Smooth muscle cell of the brain vasculature (primary cell): Measurements from ENCODE around the gene PRXL2B.
"Not testable (repeated sequence)": the region's sequence is repeated elsewhere in the genome, so short reads cannot be mapped to it uniquely, and the experiment has no call there.

Experiments
- DNase-seq: peaks from one replicate; pipeline ENCODE4 v3.0.0-alpha.2; 2012; ENCODE audit warnings: low read depth, low spot score

Gene PRXL2B, protein sequence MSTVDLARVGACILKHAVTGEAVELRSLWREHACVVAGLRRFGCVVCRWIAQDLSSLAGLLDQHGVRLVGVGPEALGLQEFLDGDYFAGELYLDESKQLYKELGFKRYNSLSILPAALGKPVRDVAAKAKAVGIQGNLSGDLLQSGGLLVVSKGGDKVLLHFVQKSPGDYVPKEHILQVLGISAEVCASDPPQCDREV

DNA sequence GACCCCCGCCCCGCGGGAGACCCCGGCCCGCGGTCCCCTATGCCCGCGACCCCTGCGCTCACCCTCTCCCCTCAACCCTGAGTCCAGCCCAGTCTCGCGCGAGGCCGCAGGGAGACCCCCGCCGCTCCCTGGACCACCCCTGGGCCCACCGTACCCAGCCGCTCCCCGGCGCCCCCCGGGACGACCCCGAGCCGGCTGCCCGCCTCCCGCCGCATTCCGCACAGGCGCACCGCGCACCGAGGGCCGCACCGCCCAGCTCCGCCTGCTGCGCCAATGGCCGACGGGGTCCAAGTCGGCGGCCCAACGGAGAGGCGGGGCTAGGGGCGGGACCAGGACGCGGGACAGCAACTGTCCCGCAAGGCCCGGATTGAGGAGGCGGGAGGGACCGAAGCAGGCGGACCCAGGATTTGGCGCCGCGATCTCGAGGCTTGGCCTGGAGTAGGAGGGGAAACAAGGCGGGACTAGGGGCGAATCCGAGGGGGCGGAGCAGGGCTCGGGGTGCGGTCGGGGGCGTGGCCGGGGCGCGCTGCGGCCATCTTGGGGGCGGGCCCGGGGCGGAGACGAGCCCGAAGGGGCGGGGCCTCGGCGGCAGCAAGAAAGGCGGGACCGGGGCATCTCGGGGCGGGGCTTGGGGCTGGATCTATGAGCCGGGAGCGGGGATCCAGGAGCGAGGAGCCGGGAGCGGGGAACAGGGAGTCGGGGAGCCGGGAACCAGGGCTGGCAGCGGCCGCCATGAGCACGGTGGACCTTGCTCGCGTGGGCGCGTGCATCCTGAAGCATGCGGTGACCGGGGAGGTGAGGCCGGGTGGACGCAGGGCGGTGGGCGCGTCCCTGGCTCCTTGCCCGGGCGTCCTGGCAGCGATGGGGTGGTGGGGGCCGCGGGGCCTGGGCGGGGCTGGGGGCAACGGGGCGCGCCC lies at the start of gene PRXL2B:
PRXL2B (plus strand) TSS at position 624 of the 917 bp plus-strand sequence; CDS start at position 733, 109 bp downstream.
- peak; percentile 97 for DNase-seq

DNA sequence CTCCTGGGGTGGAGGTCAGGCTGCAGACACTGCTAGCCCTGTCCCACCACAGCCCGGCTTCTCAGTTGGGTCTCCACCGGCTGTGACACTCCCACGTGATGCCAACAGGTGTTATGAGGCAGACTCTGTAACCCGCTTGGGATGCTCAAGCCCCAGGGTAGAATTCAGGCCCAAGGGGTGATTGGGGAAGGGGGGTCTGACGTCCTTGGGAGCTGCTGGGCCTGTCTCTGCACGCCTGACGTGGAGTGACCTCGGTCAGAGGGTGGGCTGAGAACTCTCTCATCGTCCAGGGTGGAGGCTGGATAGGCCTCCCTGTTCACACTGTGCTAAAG lies 48.8 kb upstream of the PRXL2B start:
- no peak for DNase-seq

DNA sequence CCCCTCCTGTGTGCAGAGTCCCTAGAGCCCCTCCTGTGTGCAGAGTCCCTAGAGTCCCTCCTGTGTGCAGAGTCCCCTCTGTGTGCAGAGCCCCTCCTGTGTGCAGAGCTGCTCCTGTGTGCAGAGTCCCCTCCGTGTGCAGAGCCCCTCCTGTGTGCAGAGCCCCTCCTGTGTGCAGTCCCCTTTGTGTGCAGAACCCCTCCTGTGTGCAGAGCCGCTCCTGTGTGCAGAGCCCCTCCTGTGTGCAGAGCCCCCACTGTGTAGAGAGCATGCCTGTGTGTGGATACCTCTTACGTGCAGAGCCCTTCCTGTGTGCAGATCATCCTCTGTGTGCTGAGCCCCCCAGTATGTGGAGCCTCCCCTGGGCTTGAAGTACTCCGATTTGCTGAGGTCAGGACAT lies 48.2 kb upstream of the PRXL2B start:
- DNase-seq = no peak

DNA sequence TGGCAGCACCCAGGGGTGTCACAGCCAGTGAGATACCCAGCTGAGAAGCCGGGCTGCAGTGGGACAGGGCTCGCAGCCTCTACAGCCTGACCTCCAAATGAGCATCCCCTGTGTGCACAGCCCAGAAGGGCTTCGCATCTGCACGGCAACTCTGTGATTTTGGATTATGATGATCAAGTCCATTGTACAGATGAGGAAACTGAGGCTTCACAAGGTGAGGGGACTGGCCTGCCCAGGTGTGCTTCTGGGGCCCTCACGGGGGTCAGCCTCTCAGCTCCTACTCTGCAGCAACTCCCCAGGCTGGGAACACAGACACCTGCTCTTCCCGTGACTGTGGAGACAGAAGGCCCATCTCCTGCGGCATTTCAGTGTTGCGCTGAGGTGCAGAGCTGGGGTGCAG lies 47.7 kb upstream of the PRXL2B start:
- no peak for DNase-seq

DNA sequence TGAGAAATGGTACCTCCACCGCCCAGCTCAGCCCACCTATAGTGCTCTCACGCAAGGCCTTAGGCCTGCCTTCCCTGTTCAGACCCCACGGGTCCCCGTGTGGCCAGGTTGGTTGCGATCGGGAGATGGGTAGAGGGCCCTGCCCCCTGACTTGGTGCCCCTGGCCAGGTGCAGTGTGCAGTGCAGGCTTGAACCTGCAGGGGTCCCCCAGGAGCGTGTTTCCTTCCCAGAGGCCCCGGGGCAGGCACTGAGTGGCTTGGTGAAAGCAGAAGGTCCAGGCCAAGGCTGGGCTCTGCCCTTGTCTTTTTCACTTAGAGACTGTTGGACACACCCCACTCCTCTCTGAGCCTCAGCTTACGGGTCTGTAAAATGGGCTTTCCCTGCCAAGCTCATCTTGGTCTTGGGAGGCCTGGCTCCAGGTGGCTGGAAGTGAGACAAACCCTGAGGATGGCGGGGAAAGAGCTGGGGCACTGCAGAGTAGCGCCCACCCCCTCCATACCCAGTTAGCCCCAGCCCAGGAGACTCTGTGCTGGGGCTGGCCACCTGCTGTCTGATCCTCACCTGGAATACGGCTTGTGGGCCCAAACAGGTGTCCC lies 47.2 kb upstream of the PRXL2B start:
- no peak for DNase-seq

DNA sequence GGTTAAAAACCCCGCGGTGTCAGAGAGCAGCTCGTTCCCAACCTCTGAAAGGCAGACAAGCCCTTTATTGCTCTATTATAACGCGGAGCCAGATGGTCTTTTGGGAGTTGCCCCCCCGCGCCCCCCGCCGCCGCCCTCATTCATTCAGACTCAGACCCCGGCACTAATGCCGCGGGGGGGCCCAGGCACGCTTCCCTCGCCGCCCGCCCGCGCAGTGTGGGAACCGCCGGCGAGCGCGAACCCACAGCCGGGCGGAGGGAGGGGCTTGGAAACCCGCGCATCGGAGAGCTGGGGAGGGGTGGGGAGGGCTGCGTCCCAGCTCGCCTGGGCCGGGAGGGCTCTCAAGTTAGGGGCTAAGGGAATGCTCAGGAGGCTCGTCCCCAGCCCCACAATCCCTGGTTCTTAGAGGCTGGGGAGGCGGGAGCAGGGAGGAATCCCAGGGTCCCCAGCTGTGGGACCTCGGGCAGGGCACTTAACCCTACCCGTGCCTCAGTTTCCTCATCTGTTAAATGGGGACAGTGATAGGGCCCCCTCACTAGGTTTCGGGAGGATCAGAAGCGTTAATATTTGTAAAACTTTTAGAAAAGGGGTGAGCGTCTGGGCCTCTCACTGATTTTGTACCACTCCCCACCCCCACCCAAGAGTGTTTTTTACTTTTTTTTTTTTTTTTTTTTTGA lies 45.6 kb upstream of the PRXL2B start:
- DNase-seq = no peak

DNA sequence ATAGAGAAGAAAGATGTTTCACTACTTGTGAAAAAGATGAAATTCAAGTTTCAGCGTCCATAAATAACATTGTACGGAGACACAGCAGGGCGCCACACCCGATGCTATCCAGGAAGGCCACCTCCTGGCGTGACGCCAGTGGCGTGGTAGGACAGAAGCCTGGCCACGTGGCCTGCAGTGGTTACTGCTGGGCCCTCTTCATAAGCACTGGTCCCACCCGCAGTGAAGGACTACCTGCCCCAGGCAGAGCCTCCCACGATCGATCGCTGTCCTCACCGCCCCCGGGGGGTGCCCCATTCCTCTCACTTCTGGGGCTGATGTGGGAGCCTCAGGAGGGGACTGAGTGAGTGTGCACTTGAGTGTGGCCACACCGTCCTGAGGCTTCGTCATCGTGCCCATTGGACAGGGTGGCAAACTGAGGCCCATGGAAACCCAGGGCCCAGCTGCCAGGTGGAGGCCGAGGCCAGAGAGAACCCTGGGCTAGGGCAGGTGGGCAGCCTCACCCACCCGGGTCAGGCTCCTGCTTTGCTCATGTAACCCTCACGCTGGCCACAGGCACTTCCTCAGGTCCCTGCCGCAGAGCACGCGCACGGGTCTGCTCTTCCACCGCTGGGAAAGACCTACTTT lies 44.8 kb upstream of the PRXL2B start:
- no peak for DNase-seq

DNA sequence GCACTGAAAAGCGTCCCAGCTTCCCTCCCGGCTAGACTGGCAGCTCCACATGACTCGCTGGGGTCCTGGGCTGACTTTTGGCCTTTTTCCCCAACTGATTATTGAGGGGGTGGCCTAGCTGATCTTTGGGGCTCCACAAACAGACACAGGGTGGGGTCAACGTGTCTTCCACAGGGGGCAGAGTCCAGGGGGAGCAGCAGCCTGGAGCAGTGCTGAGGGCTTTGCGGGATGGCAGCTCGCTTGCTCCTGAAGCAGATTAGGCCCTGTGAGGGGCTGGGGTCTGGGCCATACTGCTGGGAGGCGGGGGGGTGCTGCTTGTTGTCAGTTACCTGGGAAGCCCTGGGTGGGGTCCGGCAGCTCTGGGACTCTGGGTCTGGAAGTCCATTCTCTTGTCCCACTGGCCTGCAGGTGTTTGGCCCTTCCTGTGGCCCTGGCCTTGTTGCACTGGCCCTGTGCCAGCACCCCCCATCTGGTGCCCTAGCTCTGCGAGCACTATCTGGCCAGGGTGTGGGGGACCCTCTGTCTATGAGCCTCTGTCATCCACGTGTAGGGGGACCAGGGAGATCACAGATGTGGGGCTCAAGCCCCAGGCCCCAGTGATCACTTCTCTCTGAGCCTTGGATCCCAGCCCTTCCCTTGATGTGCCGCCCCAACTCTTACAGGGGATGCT lies 44.2 kb upstream of the PRXL2B start:
- DNase-seq = no peak

DNA sequence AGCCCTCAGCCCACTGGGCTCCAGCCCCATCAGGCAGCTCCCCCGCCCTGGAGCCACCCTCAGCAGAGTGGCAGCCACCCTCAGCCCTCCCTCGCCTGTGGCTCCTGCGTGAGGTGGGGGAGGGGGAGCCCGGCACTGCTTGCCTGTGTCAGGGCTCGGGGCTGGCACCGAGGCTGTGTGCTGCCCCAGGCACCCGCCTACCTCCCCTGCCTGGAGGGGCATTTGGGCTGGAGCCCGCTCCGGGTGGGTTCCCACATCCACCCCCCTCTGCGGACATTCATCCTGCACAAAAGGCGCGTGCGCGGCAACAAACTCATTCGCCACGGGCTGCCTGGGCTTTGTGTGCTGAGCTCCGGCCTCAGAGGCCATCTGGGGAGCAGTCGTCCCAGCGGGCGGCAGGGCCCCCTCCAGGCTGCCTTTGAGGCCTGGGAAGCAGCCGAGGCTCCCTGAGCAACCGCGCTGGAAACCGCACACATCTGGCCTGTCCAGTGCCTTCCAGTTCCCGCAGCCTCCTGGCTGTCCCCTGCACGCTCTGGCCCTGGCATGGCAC lies 43.0 kb upstream of the PRXL2B start:
- no peak for DNase-seq

DNA sequence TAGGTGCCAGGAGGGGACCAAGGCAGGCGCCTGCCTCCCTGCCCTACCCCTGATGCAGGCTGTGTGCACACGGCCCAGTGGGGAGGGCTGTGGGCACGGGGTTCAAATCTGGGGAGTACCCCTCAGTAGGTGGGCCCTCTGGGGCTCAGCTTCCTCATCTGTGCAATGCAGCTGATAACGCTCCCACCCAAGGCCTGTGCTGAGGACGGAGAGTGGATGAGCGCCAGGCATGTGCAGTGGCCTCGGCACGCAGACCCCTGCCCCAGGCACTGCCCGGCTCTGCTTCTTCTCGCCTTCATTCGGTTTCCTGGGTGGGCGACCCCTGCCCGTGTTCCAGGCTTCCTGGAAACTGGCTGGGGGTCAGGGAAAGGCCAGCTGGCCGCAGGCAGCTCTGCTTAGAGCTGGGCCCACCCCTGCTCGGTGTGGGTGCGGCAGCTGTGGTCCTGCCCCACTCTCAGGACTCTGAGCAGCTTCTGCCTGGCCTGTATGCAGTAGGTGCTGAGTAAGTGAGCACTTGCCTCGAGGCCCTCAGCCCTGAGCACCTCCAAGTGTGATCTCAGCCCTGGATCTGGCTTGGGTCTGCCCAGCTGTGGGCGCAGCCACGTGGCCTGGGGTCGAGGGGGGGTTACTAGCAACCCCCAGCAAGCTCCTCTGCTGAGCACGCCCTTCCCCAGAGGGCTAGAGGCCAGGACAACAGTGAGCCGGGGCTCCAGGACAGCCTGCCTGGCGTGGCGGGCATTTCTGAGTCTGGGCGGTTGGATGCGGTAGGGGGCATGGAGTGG lies 42.3 kb upstream of the PRXL2B start:
- DNase-seq = no peak

DNA sequence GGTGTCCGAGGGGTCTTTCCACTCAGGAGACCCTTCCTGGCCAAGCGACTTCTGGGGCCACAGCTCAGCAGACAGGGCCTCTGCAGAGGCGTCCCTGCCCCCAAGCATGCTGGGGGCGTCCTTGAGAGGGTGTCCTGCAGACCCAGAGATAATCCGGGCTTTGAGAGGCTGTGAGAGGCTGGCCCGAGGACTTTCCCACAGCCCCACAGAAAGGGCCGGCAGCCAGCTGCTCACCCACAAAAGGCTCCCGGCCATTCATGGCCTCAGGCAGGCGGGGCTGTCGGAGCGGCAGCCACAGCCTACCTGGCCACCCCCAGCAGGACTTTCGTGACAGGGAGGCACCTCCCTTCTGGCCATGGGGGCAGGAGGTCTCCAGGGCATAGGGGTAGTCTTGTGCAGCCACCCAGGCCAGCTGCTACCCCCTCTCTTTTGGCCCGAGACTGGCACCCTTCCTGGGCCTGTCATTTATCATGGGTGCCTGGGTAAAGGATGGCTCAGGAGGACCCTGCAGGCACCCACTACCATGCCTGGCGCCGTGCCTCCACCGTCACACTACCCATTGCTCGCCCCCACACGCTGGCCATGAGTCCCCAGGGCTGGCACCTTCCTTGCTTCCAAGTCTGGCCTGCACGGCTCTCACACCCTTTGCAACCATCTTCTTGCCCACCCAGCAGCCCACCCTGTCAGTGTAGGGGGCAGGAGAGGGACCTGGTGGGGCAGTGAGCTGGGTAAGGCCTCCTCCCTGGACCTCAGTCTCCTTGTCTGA lies 41.5 kb upstream of the PRXL2B start:
- no peak for DNase-seq

DNA sequence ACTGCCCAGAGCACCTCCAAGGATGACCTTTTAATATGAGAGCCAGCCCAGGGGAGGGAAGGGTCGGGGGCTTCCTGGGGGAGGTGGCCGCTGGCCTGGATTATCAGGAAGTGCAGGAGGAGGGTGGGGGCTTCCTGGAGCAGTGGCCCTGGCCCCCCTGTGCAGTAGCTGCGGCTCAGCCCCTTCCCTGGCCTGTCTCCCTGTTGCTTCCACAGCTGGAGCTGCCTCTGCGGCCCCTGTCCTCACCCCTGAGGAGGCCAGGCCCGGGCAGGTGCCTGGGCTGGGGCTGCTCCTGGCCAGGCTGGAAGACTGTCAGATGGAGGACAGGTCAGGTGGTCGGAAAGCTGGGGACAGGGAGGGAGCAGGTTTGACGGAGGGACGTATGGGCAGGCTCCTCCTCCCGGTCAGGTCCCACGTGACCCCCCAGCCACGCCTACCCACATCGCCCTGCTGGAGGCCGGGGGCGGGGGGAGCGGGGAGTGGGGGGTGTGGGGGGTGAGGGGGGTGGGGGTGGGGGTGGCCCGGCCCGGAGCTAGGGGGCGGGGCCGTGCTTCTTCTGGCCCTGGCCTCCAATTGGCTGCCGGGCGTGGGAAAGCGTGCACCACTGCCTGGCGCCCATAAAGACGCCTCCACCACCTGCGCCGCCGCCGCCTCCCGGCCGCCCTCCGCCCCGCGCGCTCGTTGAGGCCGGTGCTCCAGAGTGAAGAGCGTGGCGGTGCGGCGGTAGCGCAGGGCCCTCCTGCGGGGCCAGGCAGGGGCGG lies 40.6 kb upstream of the PRXL2B start:
- no peak for DNase-seq

DNA sequence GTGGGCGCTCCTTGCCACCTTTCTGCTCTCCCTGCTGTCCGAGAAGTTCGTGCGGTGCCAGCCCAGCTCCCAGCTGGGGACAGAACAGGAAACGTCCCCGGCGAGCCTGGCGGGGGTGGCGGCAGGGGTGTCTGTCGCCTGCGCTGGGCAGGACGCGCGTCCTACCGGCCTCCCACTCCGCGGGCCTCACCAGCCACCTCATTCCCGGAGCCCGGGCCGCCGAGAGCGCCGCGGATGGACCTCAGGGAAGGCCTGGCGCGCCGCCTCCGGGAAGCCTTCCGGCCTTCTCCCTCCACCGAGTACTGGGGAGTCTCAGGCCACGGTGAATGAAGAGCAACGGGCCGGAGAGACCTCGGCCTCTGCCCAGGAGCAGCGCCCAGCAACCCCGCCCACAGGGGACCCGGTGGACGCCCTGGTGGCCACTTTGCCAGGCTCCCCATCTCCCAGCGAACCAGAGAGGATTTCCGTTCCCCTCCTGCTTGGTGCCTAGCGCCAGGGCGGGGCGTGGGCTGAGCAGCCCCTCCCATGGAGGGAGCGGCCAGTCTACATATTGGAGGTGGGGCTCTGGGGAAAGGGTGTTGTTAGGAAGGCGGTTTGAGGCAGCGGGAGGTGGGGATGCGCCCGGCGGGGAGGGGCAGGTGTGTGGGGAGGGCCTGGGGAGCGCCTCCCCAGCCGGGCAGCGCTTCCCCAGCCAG lies 39.9 kb upstream of the PRXL2B start:
- no peak for DNase-seq

DNA sequence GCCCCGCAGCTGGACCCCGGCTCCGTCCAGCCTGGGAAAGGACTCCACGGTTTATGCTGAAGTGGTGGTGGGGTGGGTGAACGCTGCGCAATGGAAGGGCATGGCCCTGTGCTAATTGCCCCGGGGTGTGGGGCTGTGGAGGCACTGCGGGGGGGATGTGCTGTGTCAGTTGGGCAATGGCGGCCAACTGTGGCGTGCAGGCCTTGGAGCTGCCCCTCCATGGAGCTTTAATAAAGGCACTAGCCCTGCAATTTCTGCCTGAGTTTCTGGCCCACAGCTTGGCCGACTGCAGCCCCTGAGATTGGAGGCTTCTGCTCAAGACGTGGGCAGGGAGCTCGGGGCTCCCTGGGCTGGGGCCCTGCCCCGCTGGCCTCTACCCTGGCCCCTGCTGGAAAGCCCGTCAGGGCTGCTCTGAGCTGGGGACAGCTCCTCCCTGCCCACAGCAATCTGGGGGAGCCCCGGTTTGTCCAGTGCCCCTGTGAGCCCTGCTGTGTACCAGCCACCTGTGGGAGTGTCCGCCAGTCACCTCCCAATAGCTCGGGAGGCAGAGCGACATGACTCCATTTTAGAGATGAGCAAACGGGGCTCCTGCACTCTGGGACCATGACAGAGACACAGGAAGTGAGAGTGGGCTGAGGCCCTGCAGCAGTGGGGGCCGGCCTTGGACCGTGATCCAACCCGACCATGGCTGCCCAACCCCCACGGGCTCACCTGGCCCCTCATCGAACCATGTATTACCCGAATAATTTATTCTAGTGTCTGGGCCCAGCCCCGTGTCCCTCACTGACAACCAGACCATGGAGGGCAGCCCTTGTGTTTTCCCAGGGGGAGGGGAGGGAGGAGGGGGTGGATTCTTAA lies 39.1 kb upstream of the PRXL2B start:
- DNase-seq = no peak

DNA sequence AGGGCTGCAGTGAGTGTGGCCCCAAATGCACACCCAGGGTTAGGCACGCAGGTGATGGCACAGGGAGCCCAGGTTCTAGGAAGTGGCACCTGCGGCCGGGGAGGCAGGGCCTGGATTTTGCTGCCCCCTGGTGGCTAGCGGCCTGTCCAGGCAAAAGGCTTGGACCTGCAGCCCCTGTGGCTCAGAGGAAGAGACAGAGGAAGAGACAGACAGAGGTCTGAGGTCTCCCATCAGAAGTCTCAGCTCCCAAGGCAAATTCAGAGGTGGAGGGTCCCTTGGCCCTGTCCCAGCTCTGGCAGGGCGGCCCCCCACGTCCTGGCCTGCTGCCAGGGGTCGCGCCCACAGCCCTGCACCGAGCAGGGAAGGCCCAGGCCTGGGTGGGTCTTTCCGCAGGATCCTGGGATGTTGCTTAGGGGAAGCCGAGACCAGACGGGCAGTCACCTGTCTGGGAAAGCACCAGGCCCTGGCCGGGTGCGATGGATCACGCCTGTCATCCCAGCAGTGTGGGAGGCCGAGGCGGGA lies 38.4 kb upstream of the PRXL2B start:
- no peak for DNase-seq

DNA sequence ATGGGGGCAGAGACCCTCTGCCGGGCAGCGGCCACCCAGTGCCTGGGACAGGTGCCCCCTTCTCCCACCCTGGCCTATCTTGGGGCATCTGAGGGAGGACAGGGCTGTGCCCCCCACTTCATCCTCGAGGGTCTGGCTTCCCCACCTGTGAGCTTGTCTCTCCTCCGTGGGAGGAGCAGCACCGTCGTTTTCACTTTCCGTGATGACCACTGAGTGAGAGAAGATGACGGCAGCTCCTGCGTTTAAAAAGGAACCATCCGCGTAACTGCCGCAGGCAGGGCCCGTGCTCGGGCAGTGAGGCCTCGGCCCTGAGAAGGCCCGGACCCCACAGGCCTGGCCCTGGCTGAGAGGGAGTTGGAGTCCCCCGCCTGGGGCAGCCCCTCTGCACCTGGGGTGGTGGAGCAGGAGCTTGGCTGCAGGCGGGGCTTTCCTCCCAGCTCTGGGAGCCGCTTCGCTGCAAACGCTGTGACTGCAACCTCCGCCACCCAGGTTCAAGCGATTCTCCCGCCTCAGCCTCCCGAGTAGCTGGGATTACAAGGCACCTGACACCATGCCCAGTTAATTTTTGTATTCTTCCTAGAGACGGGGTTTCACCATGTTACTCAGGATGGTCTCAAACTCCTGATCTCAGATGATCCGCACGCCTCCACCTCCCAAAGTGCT lies 37.1 kb upstream of the PRXL2B start:
- DNase-seq = not testable (repeated sequence)
